ENCODE results near the gene DNAJC24.

DNAJC24 gene

DNA sequence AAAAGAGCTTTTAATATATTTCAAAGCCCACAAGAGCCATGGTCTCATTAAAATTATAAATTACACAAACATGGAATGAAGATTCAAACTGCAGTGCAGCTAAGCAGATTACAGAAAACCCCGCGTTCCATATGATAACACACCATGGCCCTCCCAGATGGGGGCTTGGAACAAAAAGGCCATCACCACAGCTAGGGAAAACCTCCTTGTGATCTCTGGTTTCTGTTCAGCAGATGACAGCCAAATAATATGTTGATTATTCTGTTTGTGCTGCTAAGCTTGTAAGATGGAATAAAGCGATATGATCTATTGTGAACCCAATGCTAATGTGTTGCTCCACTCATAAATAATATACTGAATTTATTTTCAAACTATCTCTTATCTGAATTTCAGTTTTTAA, 111.3 kb downstream of the DNAJC24 start:
- no peak for DNase-seq

Data from nucleus accumbens (tissue), 56 donors.